ENCODE data around the gene FGFR4.

Gene FGFR4

DNA sequence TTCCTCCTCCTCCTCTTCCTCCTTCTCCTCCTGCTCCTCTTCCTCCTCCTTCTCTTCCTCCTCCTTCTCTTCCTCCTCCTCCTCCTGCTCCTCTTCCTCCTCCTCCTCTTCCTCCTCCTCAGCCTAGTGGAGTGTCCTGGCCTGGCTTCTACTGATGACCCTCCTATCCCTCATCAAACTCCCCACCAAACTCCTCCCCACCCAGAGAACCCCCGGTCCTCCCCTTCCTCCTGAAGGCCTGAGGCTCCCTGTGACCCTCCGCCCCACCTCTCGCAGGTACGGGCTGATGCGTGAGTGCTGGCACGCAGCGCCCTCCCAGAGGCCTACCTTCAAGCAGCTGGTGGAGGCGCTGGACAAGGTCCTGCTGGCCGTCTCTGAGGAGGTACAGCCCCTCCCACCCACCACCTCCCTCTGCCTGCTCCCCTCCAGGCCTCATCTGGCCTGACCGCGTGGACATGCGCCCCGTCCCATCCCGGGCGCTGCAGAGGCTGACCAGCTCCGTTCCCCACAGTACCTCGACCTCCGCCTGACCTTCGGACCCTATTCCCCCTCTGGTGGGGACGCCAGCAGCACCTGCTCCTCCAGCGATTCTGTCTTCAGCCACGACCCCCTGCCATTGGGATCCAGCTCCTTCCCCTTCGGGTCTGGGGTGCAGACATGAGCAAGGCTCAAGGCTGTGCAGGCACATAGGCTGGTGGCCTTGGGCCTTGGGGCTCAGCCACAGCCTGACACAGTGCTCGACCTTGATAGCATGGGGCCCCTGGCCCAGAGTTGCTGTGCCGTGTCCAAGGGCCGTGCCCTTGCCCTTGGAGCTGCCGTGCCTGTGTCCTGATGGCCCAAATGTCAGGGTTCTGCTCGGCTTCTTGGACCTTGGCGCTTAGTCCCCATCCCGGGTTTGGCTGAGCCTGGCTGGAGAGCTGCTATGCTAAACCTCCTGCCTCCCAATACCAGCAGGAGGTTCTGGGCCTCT lies 10.6 kb downstream of the FGFR4 start:
- ChIA-PET CTCF (interaction anchor here (0.8 to 7.5 kb wide), 6 partner anchors 10 to 437 kb away, joined by 3 to 102 read pairs (median 9); partner anchors contain the start of gene FGFR4), POLR2A (no interaction called here)
- TF ChIP-seq, protein P1, sequence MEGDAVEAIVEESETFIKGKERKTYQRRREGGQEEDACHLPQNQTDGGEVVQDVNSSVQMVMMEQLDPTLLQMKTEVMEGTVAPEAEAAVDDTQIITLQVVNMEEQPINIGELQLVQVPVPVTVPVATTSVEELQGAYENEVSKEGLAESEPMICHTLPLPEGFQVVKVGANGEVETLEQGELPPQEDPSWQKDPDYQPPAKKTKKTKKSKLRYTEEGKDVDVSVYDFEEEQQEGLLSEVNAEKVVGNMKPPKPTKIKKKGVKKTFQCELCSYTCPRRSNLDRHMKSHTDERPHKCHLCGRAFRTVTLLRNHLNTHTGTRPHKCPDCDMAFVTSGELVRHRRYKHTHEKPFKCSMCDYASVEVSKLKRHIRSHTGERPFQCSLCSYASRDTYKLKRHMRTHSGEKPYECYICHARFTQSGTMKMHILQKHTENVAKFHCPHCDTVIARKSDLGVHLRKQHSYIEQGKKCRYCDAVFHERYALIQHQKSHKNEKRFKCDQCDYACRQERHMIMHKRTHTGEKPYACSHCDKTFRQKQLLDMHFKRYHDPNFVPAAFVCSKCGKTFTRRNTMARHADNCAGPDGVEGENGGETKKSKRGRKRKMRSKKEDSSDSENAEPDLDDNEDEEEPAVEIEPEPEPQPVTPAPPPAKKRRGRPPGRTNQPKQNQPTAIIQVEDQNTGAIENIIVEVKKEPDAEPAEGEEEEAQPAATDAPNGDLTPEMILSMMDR (IDR thresholded peaks at IDR 0.05; ENCODE audit: insufficient read depth, low read length, missing control alignments) = no peak
- no peak overlapping the region for H3K4me3 ChIP-seq (ENCODE audit: low read depth, low read length)
- no peak for DNase-seq (ENCODE audit: low read depth, low spot score)

DNA sequence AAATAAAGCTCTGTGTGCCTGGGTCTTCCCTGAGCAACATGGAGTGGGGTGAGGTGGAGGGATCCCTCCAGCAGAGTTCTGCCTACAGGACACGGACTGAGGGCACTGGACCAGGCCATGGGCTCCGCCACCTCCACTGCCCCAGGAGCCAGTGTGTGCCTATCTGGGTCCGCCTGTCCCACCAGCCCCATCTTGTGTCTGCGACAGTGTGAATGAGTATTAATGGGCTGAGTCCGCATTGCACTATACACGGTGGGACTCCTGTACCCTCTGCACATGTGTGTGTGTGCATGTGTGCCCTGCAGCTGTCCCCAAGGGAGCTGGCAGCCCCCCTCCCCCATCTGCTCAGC lies 11.4 kb downstream of the FGFR4 start:
- DNase-seq (ENCODE audit: low read depth, low spot score) = no peak
- ChIA-PET POLR2A (no interaction called here), CTCF (interaction anchor here (0.8 to 7.5 kb wide), 7 partner anchors 11 to 437 kb away, joined by 3 to 102 read pairs (median 7); partner anchors contain the start of gene FGFR4)
- no peak overlapping the region for H3K4me3 ChIP-seq (ENCODE audit: low read depth, low read length)
- TF ChIP-seq, protein P1 (IDR thresholded peaks at IDR 0.05; ENCODE audit: insufficient read depth, low read length, missing control alignments) = no peak

DNA sequence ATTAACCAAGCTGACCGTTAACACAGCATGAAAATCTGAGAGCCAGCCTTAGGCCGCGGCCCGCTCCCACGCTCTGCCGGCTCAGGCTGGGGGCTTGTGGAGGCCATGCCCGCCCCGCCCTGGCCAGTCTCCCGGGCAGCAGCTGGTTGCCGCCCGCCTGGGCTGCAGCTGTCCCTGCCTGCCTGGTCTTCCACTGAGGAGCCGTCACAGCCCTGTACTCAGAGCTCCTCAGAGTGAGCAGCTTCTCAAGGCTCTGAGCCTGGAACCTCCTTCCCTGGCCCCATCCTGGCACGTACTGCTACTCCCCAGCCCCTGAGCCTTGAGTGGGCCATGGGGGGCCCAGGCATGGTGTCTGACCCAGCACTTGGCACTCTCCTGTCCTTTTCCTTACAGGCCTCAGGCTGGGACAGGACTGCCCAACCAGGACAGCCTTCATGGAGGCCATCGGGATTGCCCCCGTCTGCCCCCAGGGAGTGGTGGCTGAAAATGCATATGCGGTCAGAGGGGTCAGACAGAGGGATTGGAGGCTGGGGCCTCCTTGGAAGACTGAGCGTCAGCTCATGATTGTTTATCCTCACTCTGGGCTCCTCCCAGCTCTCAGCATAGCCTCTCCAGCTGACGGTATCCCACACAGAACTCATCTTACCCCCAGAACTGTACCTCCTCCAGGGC lies 11.9 kb downstream of the FGFR4 start:
- DNase-seq (ENCODE audit: low read depth, low spot score) = no peak
- ChIA-PET CTCF (interaction anchor here (0.8 to 7.5 kb wide), 7 partner anchors 12 to 438 kb away, joined by 3 to 102 read pairs (median 7); partner anchors contain the start of gene FGFR4), POLR2A (no interaction called here)
- TF ChIP-seq, protein P1 (IDR thresholded peaks at IDR 0.05; ENCODE audit: insufficient read depth, low read length, missing control alignments) = no peak
- H3K4me3 ChIP-seq (ENCODE audit: low read depth, low read length) = no peak overlapping the region

DNA sequence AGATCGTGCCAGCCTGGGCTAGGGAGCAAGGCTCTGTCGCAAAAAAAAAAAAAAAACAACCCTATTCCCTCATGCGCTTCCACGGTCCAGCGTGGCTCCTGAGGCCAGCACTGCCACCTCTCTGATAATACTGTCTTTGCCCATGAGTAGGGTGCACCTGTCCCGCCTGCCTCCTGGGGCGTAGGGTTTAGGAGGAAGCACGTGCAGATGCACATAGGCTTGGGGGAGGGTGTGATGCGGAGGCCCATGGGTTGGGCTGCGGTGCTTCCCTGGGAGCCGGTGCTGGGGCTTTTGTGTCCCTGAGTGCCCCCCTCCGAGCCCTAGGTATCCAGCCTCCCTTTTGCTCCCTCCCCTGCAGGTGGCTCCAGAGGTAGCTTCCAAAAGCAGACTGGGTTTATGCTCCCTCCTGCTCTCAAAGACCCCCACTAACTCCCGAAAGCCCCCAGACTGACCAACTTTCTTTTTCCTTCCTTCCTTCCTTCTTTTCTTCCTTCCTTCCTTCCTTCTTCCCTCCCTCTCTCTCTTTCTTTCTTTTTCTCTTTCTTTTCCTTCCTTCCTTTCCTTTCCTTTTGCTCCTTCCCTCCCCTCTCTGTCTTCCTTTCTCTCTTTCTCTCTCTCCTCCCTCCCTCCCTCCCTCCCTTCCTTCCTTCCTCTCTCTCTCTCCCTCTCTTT lies 12.8 kb downstream of the FGFR4 start:
- ChIA-PET POLR2A (interaction anchor here (0.7 kb wide), 1 partner anchor 184 kb away, joined by 3 read pairs; no protein-coding TSS in a partner anchor), CTCF (interaction anchor here (1.5 to 7.5 kb wide), 5 partner anchors 13 to 439 kb away, joined by 3 to 102 read pairs (median 11); partner anchors contain the start of gene FGFR4)
- DNase-seq (ENCODE audit: low read depth, low spot score) = no peak
- TF ChIP-seq, protein P1 (IDR thresholded peaks at IDR 0.05; ENCODE audit: insufficient read depth, low read length, missing control alignments) = no peak
- no peak overlapping the region for H3K4me3 ChIP-seq (ENCODE audit: low read depth, low read length)

DNA sequence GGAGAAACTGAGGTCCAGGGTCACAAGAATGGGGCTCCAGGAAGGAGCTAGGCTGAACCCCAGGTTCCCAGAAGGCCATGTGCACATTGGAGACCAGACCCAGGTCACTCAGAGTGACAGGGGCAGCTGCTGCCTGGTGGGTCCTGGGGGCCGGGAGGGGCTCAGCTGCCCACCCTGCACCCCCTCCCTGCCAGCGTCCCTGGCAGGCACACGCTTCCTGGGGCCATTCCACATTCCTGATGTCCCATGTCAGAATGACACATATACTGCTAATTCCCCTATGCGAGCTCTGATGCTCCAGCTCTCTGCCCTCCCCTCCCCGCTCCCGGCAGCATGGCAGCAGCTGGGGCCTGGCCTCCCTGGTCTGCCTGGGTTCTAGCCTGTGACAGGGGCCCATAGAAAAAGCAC lies 14.0 kb downstream of the FGFR4 start:
- no peak for DNase-seq (ENCODE audit: low read depth, low spot score)
- H3K4me3 ChIP-seq (ENCODE audit: low read depth, low read length) = no peak overlapping the region
- TF ChIP-seq, protein P1 (IDR thresholded peaks at IDR 0.05; ENCODE audit: insufficient read depth, low read length, missing control alignments) = no peak
- POLR2A ChIA-PET = no interaction called here
- CTCF ChIA-PET = interaction anchor here (0.8 to 7.5 kb wide), 3 partner anchors 12 to 440 kb away, joined by 3 to 102 read pairs (median 4); no protein-coding TSS in a partner anchor
